Smooth muscle cell (in vitro differentiated cells): ENCODE results near the gene SLC49A3. TPM values are rescaled to one million over a fixed set of nuclear protein-coding genes. Genes with fewer than 3 reads are reported as not detected.

Experiments used
- DNase-seq: peaks from one replicate; lab custom pipeline; 2025; ENCODE audit not compliant: unreplicated experiment; lab: John Stamatoyannopoulos, UW
- H2AFZ ChIP-seq: fragments of 200-600 bp; sonication (generic); 2 replicates; pipeline ENCODE4 v1.6.0; 2016; ENCODE audit warnings: antibody characterized with exemption, low read depth, mild to moderate bottlenecking
- H3F3A ChIP-seq: fragments of 200-600 bp; sonication (generic); 2 replicates; pipeline ENCODE4 v1.6.0; 2017; ENCODE audit warnings: antibody characterized with exemption, low read depth
- H3K27ac ChIP-seq: fragments of 200-600 bp; sonication (generic); 2 replicates; pipeline ENCODE4 v1.5.1; 2016; ENCODE audit warnings: low read depth, mild to moderate bottlenecking
- H3K27me3 ChIP-seq: fragments of 200-600 bp; sonication (generic); 2 replicates; pipeline ENCODE4 v1.6.1; 2016; ENCODE audit warnings: low read depth, mild to moderate bottlenecking
- H3K36me3 ChIP-seq: fragments of 200-600 bp; sonication (generic); 2 replicates; pipeline ENCODE4 v1.5.1; 2016; ENCODE audit warnings: low read depth
- H3K4me1 ChIP-seq: fragments of 200-600 bp; sonication (generic); 2 replicates; pipeline ENCODE4 v1.5.1; 2016; ENCODE audit warnings: low read depth
- H3K4me2 ChIP-seq: fragments of 200-600 bp; sonication (generic); 2 replicates; pipeline ENCODE4 v1.6.0; 2016; ENCODE audit warnings: mild to moderate bottlenecking
- H3K4me3 ChIP-seq: fragments of 200-600 bp; sonication (generic); 2 replicates; pipeline ENCODE4 v1.5.1; 2016; ENCODE audit warnings: mild to moderate bottlenecking
- H3K79me2 ChIP-seq: fragments of 200-600 bp; sonication (generic); 2 replicates; pipeline ENCODE4 v1.6.0; 2016; ENCODE audit warnings: low read depth, mild to moderate bottlenecking
- H3K9ac ChIP-seq: fragments of 200-600 bp; sonication (generic); 2 replicates; pipeline ENCODE4 v1.6.0; 2016; ENCODE audit warnings: low read depth
- H3K9me3 ChIP-seq: fragments of 200-600 bp; sonication (generic); replicated peaks from 2 replicates; pipeline ENCODE4 v1.5.1; 2016; ENCODE audit warnings: low read depth
- H4K20me1 ChIP-seq: fragments of 200-600 bp; sonication (generic); 2 replicates; pipeline ENCODE4 v1.6.0; 2016; ENCODE audit warnings: low read depth
- CTCF ChIP-seq: fragments of 200-600 bp; sonication (generic); IDR thresholded peaks from 2 replicates; pipeline ENCODE4 v1.5.1; 2017; ENCODE audit warnings: borderline replicate concordance, mild to moderate bottlenecking, antibody characterized with exemption; ENCODE audit not compliant: insufficient read depth, poor library complexity, severe bottlenecking
- WGBS: methylation state at CpG from one replicate; pipeline ENCODE4 v1.1.7; 2016; ENCODE audit warnings: low lambda C conversion rate; 5-methylcytosine and 5-hydroxymethylcytosine counted together
- polyA plus RNA-seq: library from polyadenylated mRNA; unstranded; fragments of >200 nt; fragmentation: Nextera tagmentation; extraction: Ambion mirVana; gene quantifications from 2 replicates; pipeline ENCODE4 v1.2.1, GENCODE V29; 2016
- total RNA-seq: library from RNA; depleted of rRNA; stranded (reverse); fragments of >200 nt; gene quantifications from 2 replicates; pipeline ENCODE4 v1.2.3, GENCODE V29; 2014

The SLC49A3 gene
- total and polyA plus RNA-seq, 2 experiments from 2014 or later: 26.4 to 40.2 TPM

DNA sequence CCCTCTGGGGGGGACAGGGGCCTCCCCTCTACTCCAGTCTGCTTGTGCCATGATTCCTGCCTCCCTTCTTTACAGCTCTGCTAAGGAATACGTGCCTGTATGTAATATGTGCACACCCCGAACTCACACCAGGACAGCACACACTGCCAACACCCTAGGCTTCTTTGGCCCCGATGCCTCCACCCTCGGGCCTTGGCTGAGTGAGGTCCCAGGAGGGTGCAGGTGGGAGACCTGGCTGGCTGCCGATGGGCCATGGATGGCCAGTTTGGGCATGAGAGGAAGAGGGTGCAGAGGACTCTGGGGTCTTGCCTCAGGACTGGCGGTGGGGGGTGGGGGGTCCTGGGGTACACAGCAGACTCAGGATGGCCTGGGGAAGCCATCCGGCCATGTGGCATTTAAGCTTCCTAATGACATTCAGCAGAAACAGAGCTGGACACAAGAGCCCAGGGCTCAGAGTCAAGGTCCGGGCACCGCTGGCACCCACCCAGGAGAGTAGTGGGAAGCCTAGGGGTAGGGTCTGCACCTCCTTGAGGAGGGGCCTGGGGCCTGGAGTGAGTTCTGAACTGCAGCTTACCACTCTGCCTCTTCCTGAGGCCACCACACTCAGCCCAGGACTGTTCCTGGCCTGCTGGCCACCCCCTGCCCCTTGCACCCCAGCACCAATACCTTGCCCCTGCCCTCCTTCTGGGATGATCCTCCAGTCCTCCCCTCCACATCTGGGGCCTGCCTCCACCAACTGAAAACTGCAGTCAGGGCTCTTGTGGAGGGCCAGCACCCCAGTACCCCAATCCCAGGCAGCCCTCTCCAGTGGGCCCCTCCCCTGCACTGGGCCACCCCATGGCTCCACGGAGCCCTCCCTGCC is 14.6 kb upstream of the SLC49A3 start:
- DNase-seq: no peak
- Histone ChIP-seq H3K27me3 (no peaks in the 10 kb centered on the region), H3K27ac (no peak overlapping the region), H3K36me3 (no peaks in the 10 kb centered on the region), H3K9ac (no peak overlapping the region), H3F3A (no peaks in the 10 kb centered on the region), H3K4me2 (no peak overlapping the region), H3K4me1 (peaks cover 17% of the 10 kb centered on the region), H3K79me2 (peaks cover 30% of the 10 kb centered on the region), H4K20me1 (peaks cover 18% of the 10 kb centered on the region), H2AFZ (no peak overlapping the region), H3K9me3 (no peaks in the 10 kb centered on the region), H3K4me3 (no peak overlapping the region)
- TF ChIP-seq CTCF: no peak
- 89% methylated on average over 10 of the region's 10 CpGs for WGBS

DNA sequence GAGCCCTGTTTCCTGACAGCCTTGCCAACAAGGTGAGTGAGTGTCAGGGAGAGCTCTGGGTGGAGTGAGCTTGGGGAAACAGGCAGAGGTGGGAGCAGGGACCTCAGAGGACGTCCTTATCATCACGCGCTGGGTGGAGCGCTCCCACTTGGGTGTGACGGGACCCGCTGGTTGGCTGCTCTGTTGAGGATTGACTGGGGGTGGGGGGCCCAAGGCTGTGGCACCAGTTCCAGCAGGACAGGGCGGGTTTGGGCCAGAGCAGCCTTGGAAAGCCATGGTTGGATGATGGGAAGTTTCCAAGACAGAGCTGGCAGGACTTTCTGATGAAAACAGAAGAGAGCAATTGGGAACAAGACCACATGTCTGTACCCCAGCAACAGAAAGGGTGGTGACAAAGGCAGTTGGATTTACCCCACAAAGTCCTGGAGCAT is 13.7 kb upstream of the SLC49A3 start:
- H3K27ac ChIP-seq: no peak overlapping the region
- H3K27me3 ChIP-seq: no peaks in the 10 kb centered on the region
- H3K36me3 ChIP-seq: no peaks in the 10 kb centered on the region
- no peak for TF ChIP-seq CTCF
- 83% methylated on average over 7 of the region's 7 CpGs for WGBS
- peaks cover 9% of the 10 kb centered on the region for H4K20me1 ChIP-seq
- no peak overlapping the region for H3K4me2 ChIP-seq
- no peak overlapping the region for H3K9ac ChIP-seq
- no peaks in the 10 kb centered on the region for H3F3A ChIP-seq
- peaks cover 20% of the 10 kb centered on the region for H3K79me2 ChIP-seq
- H2AFZ ChIP-seq: no peak overlapping the region
- H3K9me3 ChIP-seq: no peaks in the 10 kb centered on the region
- H3K4me1 ChIP-seq: peaks cover 7% of the 10 kb centered on the region
- no peak for DNase-seq
- no peak overlapping the region for H3K4me3 ChIP-seq

DNA sequence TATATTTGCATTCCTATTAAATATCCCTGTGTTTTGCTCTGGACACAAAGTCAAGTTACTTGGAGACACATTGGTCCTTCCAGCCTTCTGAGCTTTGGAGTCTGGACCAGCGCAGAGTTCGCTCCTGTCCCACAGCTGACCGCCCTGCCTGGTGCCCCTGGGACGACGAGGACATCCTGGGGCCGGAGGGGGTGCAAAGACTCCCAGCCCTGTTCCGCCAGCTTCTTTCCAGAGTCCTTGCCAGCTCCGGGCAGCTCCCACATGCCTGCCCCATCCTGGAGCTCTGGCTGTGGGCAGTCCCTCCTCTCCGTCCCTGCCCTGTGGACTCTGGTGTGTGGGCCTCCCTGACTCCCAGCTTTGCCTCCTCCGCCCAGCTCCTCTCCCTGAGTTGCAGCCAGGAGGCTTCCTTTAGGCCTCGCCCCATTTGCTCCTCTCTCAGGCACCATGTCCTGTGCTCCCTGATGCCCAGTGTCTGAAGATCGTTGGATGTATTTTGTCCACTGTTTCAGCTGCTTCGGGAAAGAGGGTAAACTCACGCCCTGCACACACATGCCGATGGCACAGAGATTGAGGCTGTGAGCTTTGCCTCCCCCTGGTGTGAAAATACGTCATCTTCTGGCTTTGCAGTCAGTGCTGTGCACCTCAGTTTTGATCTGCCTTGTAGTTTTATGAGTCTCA is 11.8 kb upstream of the SLC49A3 start:
- Histone ChIP-seq H3K4me1 (no peaks in the 10 kb centered on the region), H3K9ac (no peak overlapping the region), H3K4me3 (no peak overlapping the region), H2AFZ (no peak overlapping the region), H3K36me3 (no peaks in the 10 kb centered on the region), H3K4me2 (no peak overlapping the region), H3F3A (no peaks in the 10 kb centered on the region), H3K9me3 (no peaks in the 10 kb centered on the region), H3K27me3 (no peaks in the 10 kb centered on the region), H3K27ac (no peak overlapping the region), H4K20me1 (no peaks in the 10 kb centered on the region), H3K79me2 (peaks cover 1% of the 10 kb centered on the region)
- TF ChIP-seq CTCF: no peak
- WGBS: 89% methylated on average over 16 of the region's 16 CpGs
- no peak for DNase-seq
